ENCODE data around the gene ZNFX1. TPM values are rescaled to one million over a fixed set of nuclear protein-coding genes. Genes with fewer than 3 reads are reported as not detected.
"Not testable (repeated sequence)": the region's sequence is repeated elsewhere in the genome, so short reads cannot be mapped to it uniquely, and the experiment has no call there.

The ZNFX1 gene
- total and polyA plus RNA-seq, 2 experiments from 2014 or later, result 10.0 to 13.9 TPM

DNA sequence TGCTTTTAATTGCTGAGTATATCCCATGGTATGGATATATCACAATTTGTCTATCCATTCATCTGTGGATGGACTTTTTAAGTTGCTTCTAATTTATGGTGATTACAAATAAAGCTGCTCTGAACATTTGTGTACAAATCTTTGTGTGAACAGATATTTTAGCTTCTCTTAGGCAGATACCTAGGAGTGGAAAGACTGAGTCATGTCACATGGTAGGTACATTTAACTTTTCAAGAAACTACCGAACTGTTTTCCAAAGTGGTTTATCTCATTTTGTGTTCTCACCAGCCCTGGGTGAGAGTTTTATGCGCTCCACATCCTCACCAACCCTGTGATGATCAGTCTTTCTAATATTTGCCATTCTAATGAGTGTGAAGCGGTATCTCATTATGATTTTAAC is 31.0 kb upstream of the ZNFX1 start:
- Histone ChIP-seq H3K9me3 (ENCODE audit: low read depth) (no peaks in the 10 kb centered on the region), H3K27me3 (no peaks in the 10 kb centered on the region), H3K4me1 (ENCODE audit: insufficient read depth) (no peaks in the 10 kb centered on the region), H3K79me2 (no peaks in the 10 kb centered on the region), H3K4me3 (no peak overlapping the region), H4K20me1 (ENCODE audit: insufficient read depth, poor library complexity, severe bottlenecking) (no peaks in the 10 kb centered on the region), H3K4me2 (no peak overlapping the region), H3K36me3 (replicated peaks; ENCODE audit: insufficient read depth, low read depth) (no peaks in the 10 kb centered on the region), H3K27ac (no peak overlapping the region), H2AFZ (no peak overlapping the region), H3K9me2 (replicated peaks; ENCODE audit: insufficient read depth) (no peaks in the 10 kb centered on the region)
- no peak for TF ChIP-seq EZH2phosphoT487 (IDR thresholded peaks at IDR 0.05; ENCODE audit: low read depth, severe bottlenecking, unreplicated experiment)
- TF ChIP-seq, protein P1, sequence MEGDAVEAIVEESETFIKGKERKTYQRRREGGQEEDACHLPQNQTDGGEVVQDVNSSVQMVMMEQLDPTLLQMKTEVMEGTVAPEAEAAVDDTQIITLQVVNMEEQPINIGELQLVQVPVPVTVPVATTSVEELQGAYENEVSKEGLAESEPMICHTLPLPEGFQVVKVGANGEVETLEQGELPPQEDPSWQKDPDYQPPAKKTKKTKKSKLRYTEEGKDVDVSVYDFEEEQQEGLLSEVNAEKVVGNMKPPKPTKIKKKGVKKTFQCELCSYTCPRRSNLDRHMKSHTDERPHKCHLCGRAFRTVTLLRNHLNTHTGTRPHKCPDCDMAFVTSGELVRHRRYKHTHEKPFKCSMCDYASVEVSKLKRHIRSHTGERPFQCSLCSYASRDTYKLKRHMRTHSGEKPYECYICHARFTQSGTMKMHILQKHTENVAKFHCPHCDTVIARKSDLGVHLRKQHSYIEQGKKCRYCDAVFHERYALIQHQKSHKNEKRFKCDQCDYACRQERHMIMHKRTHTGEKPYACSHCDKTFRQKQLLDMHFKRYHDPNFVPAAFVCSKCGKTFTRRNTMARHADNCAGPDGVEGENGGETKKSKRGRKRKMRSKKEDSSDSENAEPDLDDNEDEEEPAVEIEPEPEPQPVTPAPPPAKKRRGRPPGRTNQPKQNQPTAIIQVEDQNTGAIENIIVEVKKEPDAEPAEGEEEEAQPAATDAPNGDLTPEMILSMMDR (IDR thresholded peaks at IDR 0.05; ENCODE audit: poor library complexity), result no peak
- no peak for TF ChIP-seq EZH2 (IDR thresholded peaks at IDR 0.05; ENCODE audit: borderline replicate concordance)
- 81% methylated on average over 3 of the region's 3 CpGs for WGBS (ENCODE audit: low lambda C conversion rate, missing lambda C conversion rate)
- no peak for DNase-seq (ENCODE audit: low spot score)

DNA sequence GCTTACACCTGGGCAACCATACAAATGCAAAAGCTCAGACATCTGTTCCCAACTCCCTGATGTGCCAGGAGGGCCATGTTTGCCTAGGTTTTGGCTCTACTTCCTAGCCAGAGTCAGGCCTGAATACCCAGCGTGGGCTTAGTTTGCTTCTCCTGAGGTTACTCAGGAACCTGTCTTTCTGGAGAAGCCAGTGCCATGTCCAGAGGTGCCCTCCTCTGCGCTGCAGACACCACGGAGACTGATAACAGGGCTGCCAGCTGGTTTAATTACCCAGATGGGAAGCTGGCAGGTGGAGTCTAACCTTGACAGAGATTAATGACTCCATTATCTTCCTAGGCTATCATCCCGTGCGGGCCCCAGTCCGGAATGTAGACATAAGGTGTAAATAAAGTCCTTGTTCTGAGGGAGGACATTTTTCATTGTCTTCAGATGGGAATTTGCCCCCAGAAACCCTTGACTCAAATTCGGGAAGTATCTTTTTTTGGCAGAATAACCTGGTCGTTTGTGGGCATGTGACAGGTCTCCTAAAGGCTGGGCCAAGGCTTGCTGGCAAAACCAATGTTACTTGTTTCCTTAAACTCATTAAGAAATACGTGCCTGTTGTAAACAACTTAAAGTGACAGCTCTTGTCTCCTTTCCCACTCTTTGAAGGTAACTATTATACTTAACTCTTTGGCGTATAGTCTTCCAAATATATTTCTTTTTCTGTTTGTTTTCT is 29.2 kb upstream of the ZNFX1 start:
- H3K27me3 ChIP-seq, result no peaks in the 10 kb centered on the region
- 54% methylated on average over 10 of the region's 10 CpGs for WGBS (ENCODE audit: low lambda C conversion rate, missing lambda C conversion rate)
- no peak overlapping the region for H3K4me3 ChIP-seq
- H2AFZ ChIP-seq, result no peak overlapping the region
- TF ChIP-seq, protein P1 (IDR thresholded peaks at IDR 0.05; ENCODE audit: poor library complexity), result no peak
- TF ChIP-seq EZH2phosphoT487 (IDR thresholded peaks at IDR 0.05; ENCODE audit: low read depth, severe bottlenecking, unreplicated experiment) (no peak), EZH2 (IDR thresholded peaks at IDR 0.05; ENCODE audit: borderline replicate concordance) (no peak)
- peak; percentile 30 for DNase-seq (ENCODE audit: low spot score)
- peak overlapping the region; percentile 42 for H3K4me2 ChIP-seq
- no peaks in the 10 kb centered on the region for H3K36me3 ChIP-seq (replicated peaks; ENCODE audit: insufficient read depth, low read depth)
- no peaks in the 10 kb centered on the region for H3K9me2 ChIP-seq (replicated peaks; ENCODE audit: insufficient read depth)
- H4K20me1 ChIP-seq (ENCODE audit: insufficient read depth, poor library complexity, severe bottlenecking), result no peaks in the 10 kb centered on the region
- no peaks in the 10 kb centered on the region for H3K4me1 ChIP-seq (ENCODE audit: insufficient read depth)
- no peaks in the 10 kb centered on the region for H3K9me3 ChIP-seq (ENCODE audit: low read depth)
- H3K79me2 ChIP-seq, result no peaks in the 10 kb centered on the region
- H3K27ac ChIP-seq, result no peak overlapping the region

DNA sequence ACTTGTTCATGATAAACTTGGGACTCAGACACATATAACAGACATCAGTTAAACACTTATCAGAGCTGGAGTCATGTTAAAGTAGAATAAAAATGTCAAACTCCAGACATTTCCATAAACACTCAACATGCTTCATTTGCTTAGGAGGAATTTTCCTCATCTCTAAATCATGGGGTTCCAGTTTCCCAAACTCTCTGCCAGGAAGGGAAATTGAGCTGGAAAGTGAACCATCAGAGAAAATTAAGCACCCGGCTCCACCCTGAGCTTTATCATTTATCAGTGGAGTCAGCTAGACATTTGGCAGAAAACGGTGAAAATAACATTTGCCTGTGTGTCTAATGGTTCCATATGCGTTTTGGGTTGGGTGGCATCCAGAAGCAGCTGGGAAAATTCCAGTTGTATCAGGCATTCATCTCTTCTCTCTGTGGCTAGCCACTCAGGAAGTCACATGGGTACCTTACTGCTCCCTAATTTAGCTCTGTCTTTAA is 25.3 kb upstream of the ZNFX1 start:
- WGBS (ENCODE audit: low lambda C conversion rate, missing lambda C conversion rate), result 70% methylated on average over 3 of the region's 3 CpGs
- Histone ChIP-seq H3K4me1 (ENCODE audit: insufficient read depth) (no peaks in the 10 kb centered on the region), H3K9me2 (replicated peaks; ENCODE audit: insufficient read depth) (no peaks in the 10 kb centered on the region), H3K9me3 (ENCODE audit: low read depth) (no peaks in the 10 kb centered on the region), H4K20me1 (ENCODE audit: insufficient read depth, poor library complexity, severe bottlenecking) (no peaks in the 10 kb centered on the region), H3K36me3 (replicated peaks; ENCODE audit: insufficient read depth, low read depth) (no peaks in the 10 kb centered on the region), H3K4me2 (no peak overlapping the region), H3K79me2 (no peaks in the 10 kb centered on the region), H3K27ac (no peak overlapping the region), H3K27me3 (no peaks in the 10 kb centered on the region), H2AFZ (no peak overlapping the region), H3K4me3 (no peak overlapping the region)
- no peak for DNase-seq (ENCODE audit: low spot score)
- no peak for TF ChIP-seq EZH2 (IDR thresholded peaks at IDR 0.05; ENCODE audit: borderline replicate concordance)

DNA sequence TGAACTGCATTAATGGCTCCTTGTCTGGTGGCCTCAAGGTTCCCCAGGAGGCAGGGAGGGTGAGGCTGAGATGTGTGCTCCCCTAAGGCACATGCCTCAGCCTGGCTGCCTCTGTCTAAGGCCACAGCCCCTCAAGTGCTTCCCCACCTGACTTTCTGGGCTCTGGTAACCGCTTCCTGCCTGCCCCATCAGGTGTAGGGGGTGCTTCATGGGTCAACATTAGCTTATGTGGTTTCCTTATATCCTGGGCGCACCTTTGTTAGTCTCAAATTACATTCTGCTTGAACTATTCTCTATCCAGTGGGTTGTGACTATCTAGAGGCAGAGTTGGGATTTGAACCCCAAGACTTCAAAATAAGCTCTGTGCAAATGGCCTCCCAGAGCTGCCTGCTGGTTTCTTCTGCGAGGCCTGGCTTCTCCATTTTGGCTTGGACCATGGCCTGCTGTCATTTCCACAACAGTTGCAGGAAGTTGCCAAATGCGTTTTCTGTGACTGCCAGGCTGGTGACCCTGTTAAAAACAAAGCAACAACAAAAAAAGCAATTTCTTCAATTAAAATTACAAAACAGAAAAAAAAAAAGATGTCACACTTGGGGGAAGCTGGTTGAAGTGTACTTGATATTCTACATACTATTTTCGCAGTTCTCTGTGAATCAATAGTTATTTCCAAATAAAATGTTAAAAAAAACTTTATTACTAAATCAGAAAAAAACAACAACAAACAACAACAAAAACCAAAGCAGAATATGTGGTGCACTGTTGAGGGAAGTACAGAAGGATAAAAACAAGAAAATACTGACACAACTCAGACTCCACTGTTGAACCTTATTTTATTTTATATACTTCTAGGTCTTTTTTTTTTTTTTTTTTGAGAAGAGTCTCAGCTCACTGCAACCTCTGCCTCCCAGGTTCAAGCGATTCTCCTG is 20.0 kb upstream of the ZNFX1 start:
- whole genome bisulfite sequencing (ENCODE audit: low lambda C conversion rate, missing lambda C conversion rate), result 94% methylated on average over 6 of the region's 6 CpGs
- no peak overlapping the region for H3K27ac ChIP-seq

DNA sequence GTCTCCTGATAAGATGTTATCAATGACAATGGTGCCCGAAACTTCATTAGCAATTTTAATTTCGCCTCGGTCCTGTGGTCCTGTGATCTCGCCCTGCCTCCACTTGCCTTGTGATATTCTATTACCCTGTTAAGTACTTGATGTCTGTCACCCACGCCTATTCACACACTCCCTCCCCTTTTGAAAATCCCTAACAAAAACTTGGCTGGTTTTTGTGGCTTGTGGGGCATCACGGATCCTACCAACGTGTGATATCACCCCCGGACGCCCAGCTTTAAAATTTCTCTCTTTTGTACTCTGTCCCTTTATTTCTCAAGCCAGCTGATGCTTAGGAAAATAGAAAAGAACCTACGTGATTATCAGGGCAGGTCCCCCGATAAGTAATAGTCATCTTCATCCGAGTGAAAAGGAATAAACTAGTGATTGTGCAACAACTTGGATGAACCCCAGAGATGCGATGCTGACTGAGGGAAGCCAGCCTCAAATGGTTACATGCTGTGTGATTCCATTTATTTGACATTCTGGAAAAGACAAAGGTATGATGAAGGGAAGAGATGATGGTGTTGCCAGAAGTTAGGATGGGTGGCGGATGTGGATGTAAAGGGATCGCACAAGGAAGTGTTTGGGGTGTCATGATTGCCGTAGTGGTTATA is 16.3 kb upstream of the ZNFX1 start:
- H3K27me3 ChIP-seq; H3K36me3 ChIP-seq (replicated peaks; ENCODE audit: insufficient read depth, low read depth); H2AFZ ChIP-seq; H3K4me2 ChIP-seq; H3K9me2 ChIP-seq (replicated peaks; ENCODE audit: insufficient read depth); H3K79me2 ChIP-seq; H3K4me1 ChIP-seq (ENCODE audit: insufficient read depth); H3K4me3 ChIP-seq; H3K9me3 ChIP-seq (ENCODE audit: low read depth); H3K27ac ChIP-seq; DNase-seq (ENCODE audit: low spot score): not testable (repeated sequence)
- peaks cover 10% of the 10 kb centered on the region for H4K20me1 ChIP-seq (ENCODE audit: insufficient read depth, poor library complexity, severe bottlenecking)
- 59% methylated on average over 16 of the region's 16 CpGs for WGBS (ENCODE audit: low lambda C conversion rate, missing lambda C conversion rate)

More for the DNA sequence above, 20.0 kb upstream of the ZNFX1 start:
- no peaks in the 10 kb centered on the region for H3K9me2 ChIP-seq (replicated peaks; ENCODE audit: insufficient read depth)
- no peak overlapping the region for H3K4me2 ChIP-seq
- H2AFZ ChIP-seq, result no peak overlapping the region
- no peaks in the 10 kb centered on the region for H3K9me3 ChIP-seq (ENCODE audit: low read depth)
- no peak overlapping the region for H3K4me3 ChIP-seq
- no peaks in the 10 kb centered on the region for H3K79me2 ChIP-seq
- TF ChIP-seq EZH2phosphoT487 (IDR thresholded peaks at IDR 0.05; ENCODE audit: low read depth, severe bottlenecking, unreplicated experiment) (no peak), EZH2 (IDR thresholded peaks at IDR 0.05; ENCODE audit: borderline replicate concordance) (no peak)
- TF ChIP-seq, protein P1 (IDR thresholded peaks at IDR 0.05; ENCODE audit: poor library complexity), result no peak
- no peaks in the 10 kb centered on the region for H4K20me1 ChIP-seq (ENCODE audit: insufficient read depth, poor library complexity, severe bottlenecking)
- no peak for DNase-seq (ENCODE audit: low spot score)
- H3K27me3 ChIP-seq, result no peaks in the 10 kb centered on the region
- H3K36me3 ChIP-seq (replicated peaks; ENCODE audit: insufficient read depth, low read depth), result no peaks in the 10 kb centered on the region
- H3K4me1 ChIP-seq (ENCODE audit: insufficient read depth), result no peaks in the 10 kb centered on the region
